ENCODE measurements around the gene KLF11.
"Not testable (repeated sequence)": the region's sequence is repeated elsewhere in the genome, so short reads cannot be mapped to it uniquely, and the experiment has no call there.

Gene KLF11

DNA sequence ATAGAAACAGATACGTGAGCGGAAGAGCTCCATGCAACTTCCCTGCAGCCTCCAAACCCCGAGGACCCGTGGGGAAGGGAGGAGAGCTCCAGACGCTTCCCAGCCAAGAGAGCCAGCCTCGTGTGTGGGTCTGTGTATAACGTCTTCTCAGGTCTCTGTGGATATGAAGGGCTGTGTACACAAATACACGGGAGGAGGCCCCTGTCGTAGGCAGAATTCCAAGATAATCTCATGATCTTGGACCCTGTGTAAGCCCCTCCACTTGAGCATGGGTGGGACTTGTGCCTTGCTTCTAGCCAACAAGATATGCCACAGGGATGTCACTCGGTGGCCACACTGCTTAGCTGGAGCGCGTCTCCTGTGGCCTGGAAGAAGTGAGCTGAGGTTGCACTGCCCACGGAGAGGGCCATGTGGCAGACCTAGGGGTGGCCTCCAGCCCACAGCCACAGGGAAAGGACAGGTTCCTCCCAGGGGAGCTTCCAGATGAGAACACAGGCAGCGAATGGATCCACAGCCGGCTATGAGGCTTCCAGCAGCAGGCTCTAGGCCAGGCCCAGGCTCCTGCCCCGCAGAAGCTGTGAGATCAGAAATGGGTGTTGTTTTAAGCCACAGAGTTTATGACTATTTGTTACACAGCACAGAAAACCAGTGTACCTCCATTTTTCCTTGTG lies 15.6 kb upstream of the KLF11 start:
- no peak for DNase-seq

GRCh38 chr2:10028407-10028987 lies 14.9 kb upstream of the KLF11 start:
- no peak for DNase-seq

DNA sequence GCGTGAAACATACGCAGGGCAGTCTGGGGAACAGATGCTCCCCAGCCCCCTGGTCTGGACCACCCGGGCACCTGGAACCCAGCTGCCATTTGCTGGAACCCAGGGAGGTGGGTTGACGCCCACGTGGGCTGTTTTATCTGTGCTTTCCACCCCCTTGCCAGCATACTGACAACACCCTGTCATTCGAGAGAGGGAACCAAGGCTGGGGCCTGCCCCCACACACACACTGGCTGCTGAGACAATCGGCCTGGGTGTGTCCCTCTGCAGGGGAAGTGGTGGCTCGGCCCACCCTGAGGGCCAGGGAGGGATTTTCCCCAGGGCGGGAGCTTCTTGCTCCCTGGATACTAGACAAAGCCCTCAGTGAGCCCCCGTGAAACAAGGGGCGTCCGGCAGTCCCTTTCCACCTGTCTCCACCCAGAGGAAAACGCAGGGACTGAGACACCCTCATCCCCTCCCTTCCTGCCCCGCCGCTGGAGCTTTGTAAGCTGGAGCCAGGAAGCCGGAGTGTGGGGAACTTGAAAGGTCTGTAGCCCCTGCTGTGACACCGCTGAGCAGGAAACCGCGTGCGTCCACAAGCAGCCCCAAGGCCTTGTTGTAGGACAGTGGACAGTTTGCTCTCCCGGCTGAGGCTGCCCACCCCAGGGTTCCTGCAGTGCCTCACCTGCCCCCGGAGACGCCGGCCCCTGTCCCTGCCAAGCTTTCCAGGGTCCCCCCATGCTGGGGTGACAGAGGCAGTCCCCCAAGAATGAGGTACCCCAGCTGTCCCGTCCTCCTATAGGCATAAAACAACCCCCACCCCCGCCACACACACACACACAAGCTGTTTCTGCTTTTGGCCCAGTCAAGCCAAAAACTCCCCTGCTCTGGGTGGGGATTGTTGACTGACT lies 14.1 kb upstream of the KLF11 start:
- peak in 4 of 6 experiments; percentile 7 to 40 (median 30) for DNase-seq

DNA sequence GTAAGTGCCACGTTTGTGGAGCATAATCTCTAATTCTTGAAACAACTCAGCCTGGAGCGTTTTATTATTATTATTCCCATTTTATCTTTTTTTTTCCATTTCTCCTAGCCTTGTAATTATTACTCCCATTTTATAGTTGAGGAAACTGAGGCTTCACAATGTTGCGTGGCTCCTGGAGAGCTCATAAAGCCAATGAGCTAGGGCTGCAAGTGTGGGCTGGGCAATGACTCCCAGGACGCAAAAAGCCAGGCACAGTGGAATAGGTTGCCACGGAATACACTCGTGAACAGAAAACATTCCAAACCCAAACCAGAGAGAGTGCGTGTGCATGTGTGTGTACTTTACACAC lies 13.5 kb upstream of the KLF11 start:
- DNase-seq, result no peak

DNA sequence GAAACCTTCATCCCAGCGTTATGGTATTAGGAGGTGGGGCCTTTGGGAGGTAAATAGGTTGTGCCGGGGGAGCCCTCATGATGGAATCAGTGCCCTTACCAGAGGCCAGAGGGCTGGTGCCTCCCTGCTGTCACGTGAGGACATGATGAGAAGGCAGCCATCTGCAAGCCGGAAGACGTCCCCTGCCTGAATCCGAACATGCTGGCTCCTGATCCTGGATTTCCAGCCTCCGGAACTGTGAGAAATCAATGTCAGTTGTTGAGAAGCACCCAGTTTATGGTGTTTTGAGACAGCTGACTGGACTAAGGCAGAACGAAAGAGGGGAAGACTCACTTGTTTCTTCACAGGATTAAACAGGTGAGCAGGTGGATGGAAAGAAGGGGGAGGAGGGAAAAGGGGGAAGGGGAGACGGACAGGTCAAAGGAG lies 13.0 kb upstream of the KLF11 start:
- no peak for DNase-seq

GRCh38 chr2:10030798-10031197 lies 12.6 kb upstream of the KLF11 start:
- DNase-seq, result not testable (repeated sequence)

DNA sequence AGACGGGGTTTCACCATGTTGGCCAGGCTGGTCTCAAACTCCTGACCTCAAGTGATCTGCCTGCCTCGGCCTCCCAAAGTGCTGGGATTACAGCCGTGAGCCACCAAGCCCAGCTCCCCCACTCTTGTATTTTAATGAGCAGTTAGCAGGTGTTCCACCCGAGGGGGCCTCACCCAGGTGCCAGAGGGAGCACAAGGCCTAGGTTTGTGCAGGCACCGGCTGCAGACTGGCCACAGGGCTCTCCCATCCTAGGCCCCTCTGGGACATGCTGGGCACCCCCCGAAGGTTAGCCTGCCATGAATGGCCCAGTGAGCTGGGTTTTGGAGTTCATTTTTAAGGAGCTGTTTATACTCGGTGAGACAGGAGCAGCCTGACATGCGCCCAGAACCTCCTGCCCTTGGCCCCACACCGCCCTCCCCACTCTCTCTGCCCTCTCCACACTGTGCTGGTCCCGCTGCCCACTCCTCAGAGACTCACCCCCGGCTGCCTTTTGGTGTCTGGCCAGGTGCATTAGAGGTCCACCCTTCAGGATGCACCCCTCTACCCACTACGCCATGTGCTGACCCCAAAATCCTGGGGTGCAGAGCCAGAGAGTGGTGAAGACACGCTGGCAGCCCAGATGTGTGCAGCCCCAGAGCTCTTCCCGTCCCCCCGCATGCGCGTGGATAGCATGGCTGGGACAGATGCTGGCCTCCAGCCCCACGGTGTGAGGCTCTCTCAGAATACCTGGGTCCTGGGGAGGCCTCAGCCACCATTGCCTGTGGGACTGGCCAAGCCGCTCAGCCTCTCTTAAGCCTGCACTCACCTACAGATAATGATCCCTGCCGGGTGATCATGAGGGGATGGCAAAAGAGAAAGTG lies 11.2 kb upstream of the KLF11 start:
- no peak for DNase-seq

DNA sequence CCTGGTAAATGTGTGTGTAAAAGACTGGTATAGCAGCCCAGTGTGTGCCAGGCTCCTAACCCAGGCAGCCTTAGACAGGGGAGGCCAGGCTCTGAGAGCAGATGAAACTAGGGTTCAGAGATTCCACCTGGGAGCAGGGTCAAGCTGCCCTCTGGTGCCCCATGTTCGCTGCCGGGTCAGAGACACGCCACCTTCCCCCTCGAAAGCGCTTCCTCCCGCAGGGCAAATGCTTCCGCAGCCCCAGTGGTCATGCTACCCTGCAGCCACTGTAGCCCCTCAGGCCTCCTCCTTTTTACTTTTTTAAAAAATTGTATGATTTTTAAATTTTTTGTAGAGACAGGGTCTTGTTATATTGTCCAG lies 10.6 kb upstream of the KLF11 start:
- DNase-seq, result no peak

DNA sequence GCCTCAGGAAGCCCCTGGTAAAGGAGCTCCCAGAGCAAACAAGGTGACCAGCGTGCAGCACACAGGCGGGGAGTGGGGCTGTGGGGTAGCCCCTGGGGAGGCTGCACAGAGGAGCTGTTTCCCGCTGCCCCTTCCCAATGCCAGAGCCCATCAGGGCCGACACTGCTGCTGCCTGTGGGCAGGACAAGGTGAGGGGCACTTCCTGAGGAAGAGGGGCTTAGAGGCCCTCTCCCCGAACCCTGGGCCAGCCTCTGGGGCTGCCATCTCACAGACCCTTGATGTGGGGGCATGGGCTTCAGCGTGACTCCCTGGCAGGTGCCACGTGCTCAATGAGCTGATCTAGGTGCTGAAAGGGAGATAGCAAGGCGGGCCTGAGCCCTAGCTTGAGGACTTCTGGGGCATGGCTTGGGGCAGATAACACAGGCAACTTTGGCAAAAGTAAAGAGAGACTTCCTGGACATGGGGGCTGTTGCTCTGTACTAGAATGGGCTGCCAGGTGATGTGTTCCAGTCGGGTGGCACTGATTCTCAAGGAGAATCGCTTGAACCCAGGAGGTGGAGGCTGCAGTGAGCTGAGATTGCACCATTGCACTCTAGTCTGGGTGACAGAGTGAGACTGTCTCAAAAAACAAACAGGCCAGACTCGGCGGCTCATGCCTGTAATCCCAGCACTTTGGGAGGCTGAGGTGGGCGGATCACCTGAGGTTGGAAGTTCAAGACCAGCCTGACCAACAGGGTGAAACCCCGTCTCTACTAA lies 9.9 kb upstream of the KLF11 start:
- no peak for DNase-seq

DNA sequence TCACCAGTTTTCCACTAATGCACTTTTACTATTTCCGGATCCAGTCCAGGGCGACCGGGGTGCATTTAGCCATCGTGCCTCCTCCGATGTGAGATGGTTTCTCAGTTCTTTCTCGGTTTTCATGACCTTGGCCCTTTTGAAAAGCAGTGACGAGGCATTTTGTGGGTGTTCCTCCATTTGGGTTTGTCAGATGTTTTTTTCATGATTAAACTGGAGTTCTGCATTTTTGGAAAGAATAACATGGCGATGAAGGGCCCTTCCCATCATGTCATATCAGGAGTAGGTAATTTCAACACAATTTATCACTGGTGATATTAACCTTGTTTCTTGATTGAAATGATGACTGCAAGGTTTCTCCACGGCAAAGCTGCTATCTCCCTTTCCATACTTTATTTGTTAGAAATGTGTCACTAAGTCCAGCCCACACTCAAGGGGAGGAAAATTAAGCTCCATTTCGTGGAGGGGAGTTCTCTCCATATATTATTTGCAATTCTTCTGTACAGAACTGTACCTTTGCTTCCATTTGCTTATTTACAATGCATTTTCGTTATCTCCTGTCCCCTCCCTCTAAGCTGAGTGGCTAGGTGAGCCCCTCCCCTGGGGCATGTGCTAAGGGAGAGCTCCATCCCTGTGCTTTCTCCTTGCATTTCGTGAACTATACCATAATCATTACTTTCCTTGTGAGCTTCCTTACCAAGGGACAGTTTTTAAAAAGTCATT lies 8.9 kb upstream of the KLF11 start:
- no peak for DNase-seq

GRCh38 chr2:10035053-10035422 lies 8.3 kb upstream of the KLF11 start:
- no peak for DNase-seq

DNA sequence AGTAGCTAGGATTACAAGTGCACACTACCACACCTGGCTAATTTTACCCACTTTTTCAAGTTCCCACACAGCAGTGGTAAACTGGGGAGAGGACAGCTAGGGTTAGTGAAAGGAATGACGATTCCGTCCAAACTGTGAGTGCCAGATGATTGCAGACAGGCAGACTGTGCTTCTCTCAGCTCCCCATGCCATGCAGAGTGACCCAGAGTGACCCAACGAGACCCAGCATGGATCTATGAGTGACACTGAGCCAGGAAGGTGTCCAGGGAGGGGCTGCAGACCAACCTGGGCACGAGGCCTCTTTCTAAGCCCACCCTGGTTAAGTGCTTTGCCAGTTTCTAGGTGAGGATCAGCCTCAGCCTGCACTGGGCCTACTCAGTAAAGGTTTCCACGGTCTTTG lies 7.7 kb upstream of the KLF11 start:
- no peak for DNase-seq

DNA sequence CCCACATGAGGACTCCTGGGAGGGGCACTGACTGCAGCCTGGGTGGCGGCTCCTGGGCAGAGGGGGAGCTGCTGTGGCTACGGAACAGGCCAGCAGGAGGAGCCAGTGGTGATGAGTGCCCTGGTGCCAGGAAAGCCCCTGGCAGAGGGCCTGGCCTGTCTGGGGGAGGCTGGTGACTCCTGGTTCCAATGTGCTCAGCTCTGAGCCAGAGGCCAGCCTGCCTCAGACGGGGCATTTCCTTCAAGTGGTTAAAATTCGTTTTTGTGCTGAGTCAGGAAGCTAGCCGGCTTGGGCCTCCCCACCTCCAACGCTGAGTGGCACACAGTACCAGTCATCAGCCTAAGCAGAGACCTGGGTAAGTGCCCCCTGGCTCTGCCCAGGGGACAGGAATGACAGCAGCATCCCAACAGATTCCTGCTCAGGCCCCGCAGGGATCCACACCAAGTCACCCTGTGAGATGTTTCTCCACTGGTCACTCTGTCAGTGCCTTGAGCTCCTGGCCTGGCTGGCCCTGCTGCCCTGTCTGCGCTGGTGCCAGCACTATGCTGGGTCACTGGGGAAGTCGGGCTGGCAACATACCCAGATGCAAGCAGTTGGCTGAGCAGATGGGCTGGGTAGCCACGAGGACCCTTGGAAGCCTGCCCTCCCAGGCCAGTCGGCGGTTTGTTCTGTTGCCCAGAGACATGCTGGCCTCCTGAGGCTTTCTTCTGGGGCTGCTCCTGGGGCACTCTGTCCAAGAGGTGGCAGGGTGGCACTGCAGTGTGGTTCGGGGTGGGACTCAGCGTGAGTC lies 7.1 kb upstream of the KLF11 start:
- DNase-seq, result peak in 3 of 6 experiments; percentile 6 to 21 (median 16)

- DNase-seq, result no peak
These were observed 5.2 kb upstream of the KLF11 start for GRCh38 chr2:10038123-10038522.

- no peak for DNase-seq
These were observed 4.6 kb upstream of the KLF11 start for GRCh38 chr2:10038716-10039115.

GRCh38 chr2:10039658-10040410 lies 3.5 kb upstream of the KLF11 start:
- DNase-seq, result no peak

GRCh38 chr2:10041711-10042110 lies 1.6 kb upstream of the KLF11 start:
- no peak for DNase-seq

- peak; percentile 11 to 61 (median 28) for DNase-seq
These were observed 819 bp upstream of the KLF11 start for GRCh38 chr2:10042301-10043161.
